ENCODE data around the gene C4orf50.
A peak's percentile ranks its signal among the peaks of the same experiment; 100 is the strongest.

C4orf50 gene

GRCh38 chr4:5916229-5916628 lies 102.0 kb downstream of the C4orf50 start:
- TF ChIP-seq CTCF (IDR thresholded peaks at IDR 0.05; ENCODE audit: low read depth, low read length, missing control alignments), result no peak
- no peak overlapping the region for H3K4me3 ChIP-seq (replicated peaks; ENCODE audit: low read depth, low read length)
- DNase-seq (ENCODE audit: extremely low read depth, low read depth), result no peak

- no peak for TF ChIP-seq CTCF (IDR thresholded peaks at IDR 0.05; ENCODE audit: low read depth, low read length, missing control alignments)
- DNase-seq (ENCODE audit: extremely low read depth, low read depth), result no peak
- H3K4me3 ChIP-seq (replicated peaks; ENCODE audit: low read depth, low read length), result no peak overlapping the region
Observed at GRCh38 chr4:5913454-5913853, 104.8 kb downstream of the C4orf50 start.

GRCh38 chr4:5912614-5913019 lies 105.6 kb downstream of the C4orf50 start:
- peak; percentile 14 for DNase-seq (ENCODE audit: extremely low read depth, low read depth)
- H3K4me3 ChIP-seq (replicated peaks; ENCODE audit: low read depth, low read length), result no peak overlapping the region
- no peak for TF ChIP-seq CTCF (IDR thresholded peaks at IDR 0.05; ENCODE audit: low read depth, low read length, missing control alignments)

- DNase-seq (ENCODE audit: extremely low read depth, low read depth), result no peak
- no peak overlapping the region for H3K4me3 ChIP-seq (replicated peaks; ENCODE audit: low read depth, low read length)
- TF ChIP-seq CTCF (IDR thresholded peaks at IDR 0.05; ENCODE audit: low read depth, low read length, missing control alignments), result no peak
Observed at GRCh38 chr4:5908876-5909427, 109.3 kb downstream of the C4orf50 start.

- TF ChIP-seq CTCF (IDR thresholded peaks at IDR 0.05; ENCODE audit: low read depth, low read length, missing control alignments), result no peak
- no peak overlapping the region for H3K4me3 ChIP-seq (replicated peaks; ENCODE audit: low read depth, low read length)
- DNase-seq (ENCODE audit: extremely low read depth, low read depth), result no peak
Observed at GRCh38 chr4:5906191-5906590, 112.0 kb downstream of the C4orf50 start.

GRCh38 chr4:5905714-5906113 lies 112.5 kb downstream of the C4orf50 start:
- no peak overlapping the region for H3K4me3 ChIP-seq (replicated peaks; ENCODE audit: low read depth, low read length)
- DNase-seq (ENCODE audit: extremely low read depth, low read depth), result no peak
- TF ChIP-seq CTCF (IDR thresholded peaks at IDR 0.05; ENCODE audit: low read depth, low read length, missing control alignments), result no peak

- TF ChIP-seq CTCF (IDR thresholded peaks at IDR 0.05; ENCODE audit: low read depth, low read length, missing control alignments), result no peak
- no peak for DNase-seq (ENCODE audit: extremely low read depth, low read depth)
- no peak overlapping the region for H3K4me3 ChIP-seq (replicated peaks; ENCODE audit: low read depth, low read length)
Observed at GRCh38 chr4:5900844-5901243, 117.4 kb downstream of the C4orf50 start.

Data from HFF-Myc (cell line).